ENCODE results near the gene MSANTD1.

DNA sequence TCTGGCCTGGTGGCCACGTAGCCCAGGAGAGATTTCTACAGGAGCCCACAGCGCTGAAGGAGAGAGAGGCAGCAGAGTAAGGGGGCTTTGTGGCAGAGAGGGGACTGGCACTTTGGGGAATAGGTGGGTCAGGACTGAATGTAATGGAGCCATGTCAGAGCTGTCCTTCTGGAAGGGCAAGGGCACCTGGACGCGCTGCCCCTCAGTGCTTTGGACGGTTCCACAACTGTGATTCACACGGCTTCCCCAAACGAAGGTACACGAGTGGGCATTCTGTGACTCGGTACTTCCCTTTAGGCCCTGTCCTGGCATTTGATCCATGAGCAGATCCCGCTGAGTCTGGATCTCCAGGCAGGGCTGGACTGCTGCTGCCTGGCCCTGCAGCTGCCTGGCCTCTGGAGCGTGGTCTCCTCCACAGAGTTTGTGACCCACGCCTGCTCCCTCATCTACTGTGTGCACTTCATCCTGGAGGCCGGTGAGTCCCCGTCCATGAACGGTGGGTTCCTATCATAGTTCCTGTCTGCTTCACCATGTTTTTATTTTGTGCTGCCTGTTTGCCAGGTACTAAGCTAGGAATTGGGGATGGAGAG, 35.2 kb upstream of the MSANTD1 start:
- no peak for TF ChIP-seq CTCF (IDR thresholded peaks at IDR 0.05)
- no peak for TF ChIP-seq POLR2AphosphoS5 (IDR thresholded peaks at IDR 0.05)
